NOMO-1 (cell line): Measurements from ENCODE around the gene IMPA2.

Experiments
- DNase-seq, 2 experiments: peaks; one replicate each; lab custom pipeline; 2025; ENCODE audit not compliant: unreplicated experiment in 2 of 2; lab: John Stamatoyannopoulos, UW

Gene IMPA2

GRCh38 chr18:12046046-12046750 is 64.9 kb downstream of the IMPA2 start:
- no peak for DNase-seq

DNA sequence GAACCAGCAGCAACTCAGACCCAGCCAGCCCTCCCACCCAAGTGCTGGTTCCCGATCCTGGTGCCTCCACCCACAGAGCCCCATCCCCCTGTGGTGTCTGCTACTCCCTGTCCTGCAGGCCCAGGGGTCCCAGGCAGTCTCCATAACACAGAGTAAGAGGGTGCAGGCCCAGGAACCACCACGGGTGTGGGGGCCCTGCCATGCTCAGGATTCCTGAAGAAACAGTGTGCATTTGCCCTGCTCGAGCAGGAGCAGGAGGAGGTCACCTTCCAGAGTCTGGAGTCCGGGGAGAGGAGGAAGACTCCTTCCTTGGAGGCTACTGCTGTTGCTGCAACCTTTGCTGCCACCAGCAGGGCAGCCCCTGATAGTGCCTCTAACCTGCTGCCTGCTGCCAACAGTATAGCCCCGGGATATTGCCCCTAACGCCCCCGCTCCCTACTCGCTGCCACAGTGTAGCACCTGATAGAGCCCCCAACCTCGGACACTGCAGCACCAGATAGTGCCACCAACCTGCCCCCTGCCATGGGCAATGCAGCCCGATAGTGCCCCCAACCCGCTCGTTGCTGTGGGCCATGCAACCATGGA is 65.5 kb downstream of the IMPA2 start:
- no peak for DNase-seq

DNA sequence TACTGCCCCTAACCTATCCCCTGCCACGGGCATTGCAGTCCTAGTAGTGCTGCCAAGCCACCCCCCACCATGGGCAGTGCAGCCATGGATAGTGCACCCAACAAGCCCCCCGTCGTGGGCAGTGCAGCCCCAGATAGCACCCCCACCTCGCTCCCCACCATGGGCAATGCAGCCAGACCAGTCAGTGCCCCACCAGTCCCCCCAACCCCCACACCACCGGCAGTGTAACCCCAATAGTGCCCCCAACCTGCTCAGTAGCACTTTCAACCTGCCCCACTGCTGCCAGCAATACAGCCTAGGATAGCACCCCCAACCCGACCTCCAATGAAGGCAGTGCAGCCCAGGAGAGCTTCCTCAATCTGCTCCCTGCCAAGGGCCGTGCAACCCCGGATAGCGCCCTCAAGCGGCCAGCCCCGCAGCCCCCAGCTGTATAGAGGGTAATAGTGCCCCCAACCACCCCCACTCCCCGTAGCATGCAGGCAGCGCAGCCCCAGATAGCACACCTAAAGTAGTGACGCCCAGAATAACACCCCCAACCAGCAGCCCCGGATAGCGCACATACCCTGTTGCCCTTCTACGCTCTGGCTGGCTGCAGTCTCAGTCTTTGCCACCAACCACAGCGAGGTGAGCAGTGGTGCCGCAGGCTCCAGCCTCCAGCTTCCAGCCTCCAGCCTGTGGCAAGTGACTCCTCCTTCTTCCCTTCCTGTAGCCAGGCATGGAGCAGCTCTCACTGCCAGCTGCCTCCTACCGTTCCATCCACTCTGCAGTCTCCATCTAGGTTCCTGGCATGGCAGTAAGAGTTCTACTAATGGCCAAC is 66.9 kb downstream of the IMPA2 start:
- no peak for DNase-seq

DNA sequence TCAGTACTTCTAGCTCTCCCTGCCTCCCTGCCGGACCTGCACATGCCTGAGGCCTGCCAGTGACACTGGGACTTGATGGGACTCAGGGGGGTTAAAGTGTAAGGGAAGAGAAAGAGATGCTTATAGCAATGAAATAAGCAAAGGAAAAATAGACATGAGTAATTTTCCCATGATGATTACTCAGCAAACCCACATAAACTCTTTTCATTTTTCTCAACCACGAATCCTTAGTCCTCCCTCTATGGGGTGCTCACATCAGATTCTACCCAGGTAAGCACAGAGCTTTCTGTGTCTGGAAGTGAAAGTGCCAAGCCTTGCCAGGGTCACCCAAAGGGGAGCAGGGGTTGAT is 67.5 kb downstream of the IMPA2 start:
- DNase-seq = no peak

DNA sequence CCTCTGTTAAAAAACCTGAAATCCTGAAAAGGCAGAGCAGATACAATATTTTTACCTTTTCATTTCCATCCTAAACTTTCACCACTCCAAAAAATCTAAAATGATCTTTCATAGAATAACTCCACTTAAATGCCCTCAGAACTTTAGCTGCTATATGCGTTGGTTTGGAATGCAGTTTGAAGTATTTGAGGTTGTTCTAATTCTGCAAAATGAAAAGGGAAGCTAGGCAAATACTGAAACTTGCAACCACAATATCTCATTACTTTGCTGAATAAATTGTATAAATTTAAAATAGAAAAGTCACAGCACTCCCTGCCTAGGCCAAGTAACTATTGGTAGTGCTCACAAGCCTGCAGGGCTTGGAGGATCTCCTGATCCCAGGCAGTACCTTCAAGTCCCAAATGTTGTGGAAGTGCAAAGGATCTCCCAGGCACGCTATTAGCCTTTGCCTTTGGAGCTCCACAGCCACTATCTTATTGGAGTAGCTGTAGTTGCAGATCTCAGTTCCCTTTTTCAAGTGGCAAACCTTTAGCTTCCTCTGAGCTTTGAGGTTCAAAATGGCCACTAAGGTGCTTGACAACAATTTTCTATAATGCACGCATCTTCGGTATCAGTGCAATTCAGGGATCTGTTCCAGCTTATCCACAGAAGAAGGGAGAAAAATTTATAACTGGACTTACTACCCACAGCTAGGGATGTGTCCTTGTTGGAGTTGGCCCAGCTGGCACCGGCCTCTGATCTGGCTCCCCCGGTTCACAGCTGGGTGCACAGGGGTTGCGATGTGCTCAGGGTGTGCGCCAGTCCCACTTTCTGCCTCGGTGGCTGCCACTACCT is 68.9 kb downstream of the IMPA2 start:
- DNase-seq = peak; percentile 74 to 86

GRCh38 chr18:12052866-12053265 is 71.6 kb downstream of the IMPA2 start:
- no peak for DNase-seq

GRCh38 chr18:12053289-12053688 is 72.0 kb downstream of the IMPA2 start:
- peak; percentile 50 to 91 for DNase-seq

GRCh38 chr18:12056034-12056883 is 75.0 kb downstream of the IMPA2 start:
- DNase-seq = no peak

DNA sequence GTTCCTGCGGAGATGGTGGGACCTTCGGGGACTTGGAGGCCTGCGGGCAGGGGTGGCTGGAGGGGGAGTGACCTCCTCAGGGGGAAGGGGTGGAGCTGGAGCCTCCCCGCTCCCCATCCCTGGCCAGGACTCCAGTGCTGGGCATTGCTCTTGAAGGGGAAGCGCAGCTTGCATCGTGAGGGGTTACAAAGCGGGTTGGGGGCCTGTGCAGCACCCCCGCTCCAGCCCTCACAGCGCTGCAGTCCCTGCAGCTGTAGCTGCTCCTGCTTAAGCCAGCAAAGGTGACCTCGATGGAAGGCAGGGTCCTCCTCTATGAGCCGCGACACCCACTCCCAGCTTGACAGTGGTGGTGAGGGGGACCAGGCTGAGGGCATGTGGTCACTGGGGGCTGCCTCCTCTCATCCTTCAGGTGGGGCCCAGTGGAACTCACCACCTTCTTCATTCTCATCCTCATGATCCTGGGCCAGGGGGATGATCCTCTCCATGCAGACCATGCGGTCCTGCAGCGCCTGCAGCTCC is 75.6 kb downstream of the IMPA2 start:
- no peak for DNase-seq

DNA sequence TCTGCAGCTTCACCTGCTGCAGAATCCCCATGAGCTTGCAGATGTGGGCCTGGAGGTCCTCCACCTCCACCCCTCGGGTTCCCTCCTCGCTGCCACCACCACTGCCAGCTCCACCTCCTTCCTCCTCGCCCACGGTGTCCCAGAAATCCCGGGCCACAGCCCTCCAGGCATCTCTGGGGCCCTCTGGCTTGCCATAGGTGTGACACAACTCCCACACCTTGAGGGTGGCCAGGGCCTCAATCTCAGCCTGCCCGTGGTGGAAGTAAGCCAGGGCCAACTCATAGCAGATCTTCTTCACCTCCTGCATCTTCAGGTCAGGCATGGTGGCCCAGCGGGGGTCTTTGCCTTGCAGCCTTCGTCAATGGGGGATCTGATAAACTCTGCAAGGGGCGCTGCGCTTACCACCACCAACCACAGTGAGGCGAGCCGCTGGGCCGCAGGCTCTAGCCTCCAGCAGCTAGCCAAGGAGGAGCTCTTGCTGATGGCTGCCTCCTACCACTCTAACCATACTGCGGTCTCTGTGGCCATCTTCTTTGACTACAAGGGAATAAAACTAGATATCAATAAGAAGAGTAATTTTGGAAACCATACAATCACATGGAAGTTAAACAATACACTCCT is 76.2 kb downstream of the IMPA2 start:
- no peak for DNase-seq

DNA sequence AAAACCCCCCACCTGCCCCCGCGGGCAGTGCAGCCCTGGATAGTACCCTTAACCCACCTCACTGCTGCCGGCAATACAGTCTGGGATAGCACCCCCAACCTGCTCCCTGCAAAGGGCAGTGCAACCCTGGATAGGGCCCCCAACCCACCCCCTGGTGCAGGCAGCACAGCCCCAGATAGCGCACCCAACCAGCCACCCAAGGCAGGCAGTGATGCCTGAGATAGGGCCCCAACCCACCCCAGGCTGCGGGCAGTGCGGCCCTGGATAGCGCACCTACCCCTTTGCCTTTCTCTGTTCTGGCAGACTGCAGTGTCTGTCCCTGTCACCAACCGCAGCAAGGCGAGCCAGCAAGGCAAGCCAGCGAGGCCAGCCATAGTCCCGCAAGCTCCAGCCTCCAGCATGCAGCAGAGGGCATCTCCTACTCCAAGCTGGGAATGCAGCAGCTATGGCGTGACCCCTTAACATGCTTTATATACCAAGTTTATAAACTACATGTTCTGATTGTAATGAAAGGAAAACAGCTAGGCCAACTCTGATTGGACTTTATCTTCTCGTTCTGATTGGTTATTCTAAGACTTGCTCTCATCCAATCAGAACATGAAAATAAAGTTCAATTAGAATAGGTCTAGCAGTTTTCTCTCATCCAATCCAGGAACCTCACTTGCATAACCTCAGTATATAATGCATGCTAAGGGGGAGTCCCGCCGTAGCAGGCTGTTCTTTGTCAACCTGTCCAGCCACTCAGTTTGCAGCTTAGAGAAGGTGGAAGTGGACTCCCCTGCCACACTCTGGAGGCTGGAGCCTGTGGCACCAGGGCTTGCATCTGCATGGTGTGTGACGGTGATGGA is 78.3 kb downstream of the IMPA2 start:
- DNase-seq = no peak

GRCh38 chr18:12060182-12060870 is 79.0 kb downstream of the IMPA2 start:
- DNase-seq = no peak

DNA sequence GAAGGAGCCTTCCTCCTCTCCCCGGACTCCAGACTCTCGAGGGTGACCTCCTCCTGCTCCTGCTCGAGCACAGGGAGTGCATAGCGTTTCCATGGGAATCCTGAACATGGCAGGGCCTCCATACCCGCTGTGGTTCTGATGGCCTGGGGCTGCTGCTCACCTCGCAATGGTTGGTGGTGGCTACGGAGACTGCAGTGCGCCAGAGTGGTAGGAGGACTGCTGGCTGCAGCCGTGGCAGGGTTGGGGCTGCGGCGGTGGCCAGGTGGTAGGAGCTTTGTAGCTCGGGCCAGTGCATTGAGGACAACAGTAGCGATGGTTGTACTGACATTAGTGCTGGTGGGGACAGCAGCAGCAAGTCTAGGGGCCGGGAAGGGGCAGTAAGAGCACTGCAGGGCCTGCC is 80.4 kb downstream of the IMPA2 start:
- no peak for DNase-seq

- no peak for DNase-seq
Observed at GRCh38 chr18:12062974-12063373, 81.7 kb downstream of the IMPA2 start.

- no peak for DNase-seq
Observed at GRCh38 chr18:12064086-12064763, 82.9 kb downstream of the IMPA2 start.

GRCh38 chr18:12065397-12065796 is 84.1 kb downstream of the IMPA2 start:
- DNase-seq = no peak

DNA sequence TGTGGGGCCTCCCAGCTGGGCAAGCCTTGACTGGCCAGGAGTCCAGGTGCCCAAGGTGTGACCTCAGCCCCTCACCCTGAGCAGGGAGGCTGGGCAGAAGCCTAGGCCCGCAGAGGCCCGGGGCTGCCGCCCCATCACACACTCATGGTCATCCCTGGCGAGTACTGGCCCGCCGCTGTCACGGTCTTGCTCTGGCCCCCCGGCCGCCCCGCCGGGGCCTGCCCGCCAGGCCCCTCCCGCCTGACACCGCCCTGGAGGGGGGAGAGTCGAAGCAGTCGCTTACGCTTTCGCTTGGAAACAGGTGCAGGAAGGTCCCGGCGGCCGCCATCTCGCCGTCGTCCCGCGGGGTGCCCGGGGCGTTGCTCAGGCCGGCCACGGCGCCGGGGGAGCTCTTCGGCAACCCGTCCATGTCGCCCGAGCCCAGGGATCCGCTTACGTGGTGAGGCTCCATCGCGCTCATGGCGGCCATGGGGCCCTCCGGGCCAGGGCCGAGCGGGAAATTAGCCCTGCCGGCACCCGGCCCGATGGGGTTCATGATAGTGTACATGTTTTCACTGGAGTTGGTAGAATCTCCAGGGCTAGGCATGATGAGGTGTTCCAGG is 85.7 kb downstream of the IMPA2 start:
- no peak for DNase-seq
